H1 (cell line): ENCODE results near the gene FAM53B. TPM values are rescaled to one million over a fixed set of nuclear protein-coding genes. Genes with fewer than 3 reads are reported as not detected.

Experiments
- ATF2 ChIP-seq: IDR thresholded peaks from 2 replicates; pipeline ENCODE4 v1.6.1; 2012; ENCODE audit warnings: low read length, inconsistent platforms
- CTCF ChIP-seq, 3 experiments: IDR thresholded peaks; 1 replicate in 2 of 3; 2 replicates in 1 of 3; pipeline versions ENCODE4 v1.5.1 to v1.6.1; 2011; ENCODE audit warnings: low read length in 3 of 3, mild to moderate bottlenecking in 3 of 3, inconsistent platforms in 2 of 3, low read depth in 1 of 3, moderate library complexity in 1 of 3; ENCODE audit not compliant: insufficient read depth in 1 of 3; ENCODE audit errors: control extremely low read depth in 1 of 3
- E2F6 ChIP-seq: IDR thresholded peaks from 2 replicates; pipeline ENCODE4 v1.6.1; 2012; ENCODE audit warnings: inconsistent platforms
- EZH2 ChIP-seq: fragments of 200-600 bp; sonication (generic); IDR thresholded peaks from 2 replicates; pipeline ENCODE4 v1.7.1; 2012; ENCODE audit warnings: low read depth, mild to moderate bottlenecking, moderate library complexity, low read length, inconsistent platforms; ENCODE audit not compliant: severe bottlenecking
- MAFK ChIP-seq: IDR thresholded peaks from 2 replicates; pipeline ENCODE4 v1.6.1; 2012; ENCODE audit warnings: low read depth, mild to moderate bottlenecking, improper control_type of control experiment, low read length
- NRF1 ChIP-seq: IDR thresholded peaks from 2 replicates; pipeline ENCODE4 v1.6.1; 2011; ENCODE audit warnings: mild to moderate bottlenecking, low read depth, low read length, improper control_type of control experiment
- RFX5 ChIP-seq: IDR thresholded peaks from 2 replicates; pipeline ENCODE4 v1.6.1; 2011; ENCODE audit warnings: low read depth, low read length, improper control_type of control experiment, borderline replicate concordance
- RNF2 ChIP-seq: fragments of 200-900, 300-1000 bp; sonication (generic); IDR thresholded peaks from 2 replicates; pipeline ENCODE4 v1.7.1; 2016; ENCODE audit warnings: borderline replicate concordance, low read depth, mild to moderate bottlenecking, antibody characterized with exemption, low read length; ENCODE audit not compliant: poor library complexity, severe bottlenecking; ENCODE audit errors: missing control alignments
- polyA plus RNA-seq, 7 experiments: library from polyadenylated mRNA; depleted of rRNA in 3 of 7; stranded (reverse) in 5 of 7; unstranded in 2 of 7; fragments of >200 nt in 5 of 7; fragments of 200-250 nt in 2 of 7; gene quantifications; 1 replicate in 5 of 7; 2 replicates in 1 of 7; 4 replicates in 1 of 7; pipeline versions ENCODE4 v1.2.1 to v1.2.3, GENCODE V29; 2011 to 2013; ENCODE audit warnings: missing spikeins in 2 of 7, mixed read lengths in 2 of 7
- total RNA-seq: library from RNA; stranded (reverse); fragmentation: NEBNext Ultra II Directional; extraction: Animal tissue kit (Norgen Biotek cat#: 25700); gene quantifications from 2 replicates; pipeline ENCODE4 v1.2.1, GENCODE V29; 2021

The FAM53B gene
- total and polyA plus RNA-seq, 2 of the 8 experiments (the other 6 are each of a cell fraction or from before 2014, with no cell fraction given): 5.3 to 14.4 TPM

- TF ChIP-seq MAFK (no peak), NRF1 (no peak), RNF2 (no peak), RFX5 (no peak), EZH2 (no peak), CTCF (IDR thresholded peaks at IDR 0.05; ENCODE audit: control extremely low read depth in 1 of 3, insufficient read depth in 1 of 3, low read depth in 1 of 3, low read length in 3 of 3) (no peak), ATF2 (no peak), E2F6 (no peak)
Observed at GRCh38 chr10:124619802-124620490, 124.2 kb downstream of the FAM53B start (continued).
